Skeletal muscle tissue (tissue), 4 donors: ENCODE measurements around the gene IQGAP1. TPM values are rescaled to one million over a fixed set of nuclear protein-coding genes. Genes with fewer than 3 reads are reported as not detected.
"Not testable (repeated sequence)": the region's sequence is repeated elsewhere in the genome, so short reads cannot be mapped to it uniquely, and the experiment has no call there.

Experiments
- H3K27ac ChIP-seq: one replicate; pipeline ENCODE4 v1.7.0; 2013; ENCODE audit warnings: mild to moderate bottlenecking, low read depth, low read length, inconsistent platforms
- H3K27me3 ChIP-seq, 3 donors: one replicate each; pipeline ENCODE4 v1.7.0; 2013; ENCODE audit warnings: low read length in 3 of 3; ENCODE audit not compliant: control insufficient read depth in 3 of 3, insufficient read depth in 3 of 3
- H3K36me3 ChIP-seq, 3 donors: one replicate each; pipeline ENCODE4 v1.7.0; 2013; ENCODE audit warnings: low read length in 3 of 3; ENCODE audit not compliant: control insufficient read depth in 3 of 3, insufficient read depth in 3 of 3
- H3K4me1 ChIP-seq, 3 donors: one replicate each; pipeline ENCODE4 v1.7.0; 2013; ENCODE audit warnings: low read length in 3 of 3, mild to moderate bottlenecking in 3 of 3; ENCODE audit not compliant: control insufficient read depth in 3 of 3, insufficient read depth in 3 of 3
- H3K4me3 ChIP-seq, 3 donors: one replicate each; pipeline ENCODE4 v1.7.0; 2013; ENCODE audit warnings: low read length in 3 of 3
- H3K9ac ChIP-seq, 3 donors: one replicate each; pipeline ENCODE4 v1.7.0; 2013; ENCODE audit warnings: low read length in 3 of 3, mild to moderate bottlenecking in 3 of 3, moderate library complexity in 2 of 3, low read depth in 1 of 3
- H3K9me3 ChIP-seq, 3 donors: one replicate each; pipeline ENCODE4 v1.7.0; 2013; ENCODE audit warnings: low read length in 3 of 3; ENCODE audit not compliant: control insufficient read depth in 3 of 3
- total RNA-seq: library from RNA; depleted of rRNA; stranded (reverse); fragments of >200 nt; gene quantifications from one replicate; pipeline ENCODE4 v1.2.3, GENCODE V29; 2014
- donor health status: Osteomylitis.

IQGAP1 gene, protein sequence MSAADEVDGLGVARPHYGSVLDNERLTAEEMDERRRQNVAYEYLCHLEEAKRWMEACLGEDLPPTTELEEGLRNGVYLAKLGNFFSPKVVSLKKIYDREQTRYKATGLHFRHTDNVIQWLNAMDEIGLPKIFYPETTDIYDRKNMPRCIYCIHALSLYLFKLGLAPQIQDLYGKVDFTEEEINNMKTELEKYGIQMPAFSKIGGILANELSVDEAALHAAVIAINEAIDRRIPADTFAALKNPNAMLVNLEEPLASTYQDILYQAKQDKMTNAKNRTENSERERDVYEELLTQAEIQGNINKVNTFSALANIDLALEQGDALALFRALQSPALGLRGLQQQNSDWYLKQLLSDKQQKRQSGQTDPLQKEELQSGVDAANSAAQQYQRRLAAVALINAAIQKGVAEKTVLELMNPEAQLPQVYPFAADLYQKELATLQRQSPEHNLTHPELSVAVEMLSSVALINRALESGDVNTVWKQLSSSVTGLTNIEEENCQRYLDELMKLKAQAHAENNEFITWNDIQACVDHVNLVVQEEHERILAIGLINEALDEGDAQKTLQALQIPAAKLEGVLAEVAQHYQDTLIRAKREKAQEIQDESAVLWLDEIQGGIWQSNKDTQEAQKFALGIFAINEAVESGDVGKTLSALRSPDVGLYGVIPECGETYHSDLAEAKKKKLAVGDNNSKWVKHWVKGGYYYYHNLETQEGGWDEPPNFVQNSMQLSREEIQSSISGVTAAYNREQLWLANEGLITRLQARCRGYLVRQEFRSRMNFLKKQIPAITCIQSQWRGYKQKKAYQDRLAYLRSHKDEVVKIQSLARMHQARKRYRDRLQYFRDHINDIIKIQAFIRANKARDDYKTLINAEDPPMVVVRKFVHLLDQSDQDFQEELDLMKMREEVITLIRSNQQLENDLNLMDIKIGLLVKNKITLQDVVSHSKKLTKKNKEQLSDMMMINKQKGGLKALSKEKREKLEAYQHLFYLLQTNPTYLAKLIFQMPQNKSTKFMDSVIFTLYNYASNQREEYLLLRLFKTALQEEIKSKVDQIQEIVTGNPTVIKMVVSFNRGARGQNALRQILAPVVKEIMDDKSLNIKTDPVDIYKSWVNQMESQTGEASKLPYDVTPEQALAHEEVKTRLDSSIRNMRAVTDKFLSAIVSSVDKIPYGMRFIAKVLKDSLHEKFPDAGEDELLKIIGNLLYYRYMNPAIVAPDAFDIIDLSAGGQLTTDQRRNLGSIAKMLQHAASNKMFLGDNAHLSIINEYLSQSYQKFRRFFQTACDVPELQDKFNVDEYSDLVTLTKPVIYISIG (N-terminal part only)
- 104 TPM for total RNA-seq

DNA sequence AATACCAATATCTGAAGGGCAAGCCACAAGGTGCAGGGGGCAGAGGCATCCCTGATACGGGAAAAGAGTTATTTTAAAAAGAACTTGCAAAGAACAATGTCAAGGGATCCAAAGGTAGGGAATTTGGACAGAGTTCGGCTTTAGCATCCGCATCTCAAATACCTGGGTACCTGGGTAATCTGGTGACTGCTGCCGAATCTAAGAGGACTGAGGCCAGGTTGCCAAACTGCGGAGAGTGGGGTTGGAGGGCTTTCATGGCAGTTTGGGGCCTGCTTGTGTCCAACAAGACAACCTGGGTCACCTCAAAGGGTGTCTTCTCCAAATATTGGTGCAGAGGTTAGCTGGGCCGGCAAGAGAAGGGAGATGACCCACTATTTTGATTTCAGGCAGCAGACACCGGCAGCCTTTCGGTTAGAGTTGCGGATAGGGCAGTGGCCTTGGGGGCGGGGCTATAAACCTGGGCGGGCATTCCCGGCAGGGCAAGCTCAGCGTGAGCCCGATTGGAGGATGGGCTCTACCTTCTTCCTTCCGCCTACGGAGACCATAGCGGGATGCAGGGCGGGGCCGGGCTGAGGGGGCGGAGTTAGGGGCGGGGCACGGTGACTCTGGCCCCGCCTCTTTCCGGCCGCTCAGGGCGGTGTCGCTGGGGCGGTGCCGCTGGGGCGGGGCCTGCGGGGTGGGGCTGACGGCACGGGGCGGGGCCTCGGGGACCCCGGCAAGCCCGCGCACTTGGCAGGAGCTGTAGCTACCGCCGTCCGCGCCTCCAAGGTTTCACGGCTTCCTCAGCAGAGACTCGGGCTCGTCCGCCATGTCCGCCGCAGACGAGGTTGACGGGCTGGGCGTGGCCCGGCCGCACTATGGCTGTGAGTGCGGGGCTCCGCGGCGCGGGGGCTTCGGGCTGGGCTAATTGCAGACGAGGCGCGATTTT lies at the start of gene IQGAP1:
TSS of gene IQGAP1 (plus strand) at position 709 of the 928 bp plus-strand sequence. CDS start at position 809, 100 bp downstream.
- Histone ChIP-seq H3K9me3 (no peaks in the 10 kb centered on the region), H3K36me3 (peaks cover 0 to 14% (median 11%) of the 10 kb centered on the region in 3 donors), H3K27ac (peak within 1 kb of the TSS; percentile 91), H3K27me3 (no peaks in the 10 kb centered on the region), H3K9ac (peak within 1 kb of the TSS; percentile 91 to 96 (median 96)), H3K4me3 (peak within 1 kb of the TSS; percentile 86 to 94 (median 92)), H3K4me1 (peaks cover 28 to 37% (median 33%) of the 10 kb centered on the region in 3 donors)

DNA sequence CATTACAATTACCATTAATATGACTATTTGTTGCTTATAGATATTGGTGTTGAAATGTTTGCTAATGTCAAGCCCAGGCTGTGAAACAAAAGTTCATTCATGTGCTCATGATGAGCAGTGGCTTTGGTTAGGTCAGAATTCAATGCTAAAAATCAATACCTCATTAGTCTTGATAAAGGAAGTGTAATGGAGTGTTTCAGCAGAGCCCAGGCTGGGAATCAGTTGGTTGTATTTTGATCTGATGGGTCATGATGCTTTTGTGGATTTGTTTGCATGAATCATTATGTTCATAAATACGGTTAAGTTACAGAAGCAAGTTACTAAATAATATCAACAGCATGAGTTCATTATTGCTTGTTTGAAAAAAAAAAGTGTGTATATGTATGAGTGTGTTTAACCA lies 49.5 kb upstream of the IQGAP1 start:
- Histone ChIP-seq H3K4me1 (no peaks in the 10 kb centered on the region), H3K27me3 (no peaks in the 10 kb centered on the region), H3K9me3 (no peaks in the 10 kb centered on the region), H3K4me3 (no peak overlapping the region), H3K36me3 (no peaks in the 10 kb centered on the region), H3K27ac (no peak overlapping the region), H3K9ac (no peak overlapping the region)

DNA sequence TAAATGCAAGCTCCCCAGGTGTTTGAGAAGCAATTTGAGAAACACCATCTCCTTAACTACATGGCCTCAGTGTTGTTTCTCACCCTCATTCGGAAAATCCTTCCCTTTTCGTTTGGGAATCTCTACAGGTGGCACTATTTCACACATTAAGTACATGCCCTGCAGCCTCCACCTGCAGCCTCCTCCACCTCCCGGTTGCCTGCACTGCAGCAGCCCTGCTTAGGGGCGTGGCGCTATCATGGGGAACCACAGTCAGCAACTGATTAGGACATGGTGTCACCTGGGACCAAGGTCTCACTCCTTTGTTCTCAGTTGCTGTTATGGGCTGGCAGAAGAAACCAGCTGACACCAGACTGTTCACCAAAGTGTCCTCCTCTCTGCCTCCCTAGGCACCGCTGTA lies 47.7 kb upstream of the IQGAP1 start:
- no peak overlapping the region for H3K9ac ChIP-seq
- no peaks in the 10 kb centered on the region for H3K27me3 ChIP-seq
- no peaks in the 10 kb centered on the region for H3K36me3 ChIP-seq
- no peak overlapping the region for H3K4me3 ChIP-seq
- no peaks in the 10 kb centered on the region for H3K9me3 ChIP-seq
- H3K4me1 ChIP-seq, result no peaks in the 10 kb centered on the region
- no peak overlapping the region for H3K27ac ChIP-seq

DNA sequence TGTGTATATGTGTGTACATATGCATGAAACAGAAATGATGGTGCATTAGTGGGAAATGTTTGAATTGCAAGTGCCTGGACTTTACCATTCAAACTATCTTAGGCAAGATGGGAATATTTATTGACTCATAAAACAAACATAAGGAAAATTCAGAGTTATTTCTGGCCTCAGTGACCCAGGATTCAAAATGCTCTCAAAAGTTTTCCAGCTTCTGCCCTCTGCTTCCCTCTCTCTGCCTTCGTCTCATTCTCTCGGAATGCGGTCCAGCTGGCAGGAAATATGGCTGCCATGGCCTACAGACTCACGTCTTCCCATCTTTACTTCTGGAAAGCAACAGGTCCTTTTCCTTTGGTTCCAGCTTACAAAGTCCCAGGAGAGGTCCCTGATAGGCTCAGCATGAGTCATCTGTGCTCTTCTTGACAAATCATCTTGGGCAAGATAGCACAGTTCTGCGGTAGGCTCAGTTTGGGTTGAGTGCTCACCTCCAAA lies 44.7 kb upstream of the IQGAP1 start:
- H3K27me3 ChIP-seq, result no peaks in the 10 kb centered on the region
- no peak overlapping the region for H3K9ac ChIP-seq
- no peaks in the 10 kb centered on the region for H3K9me3 ChIP-seq
- H3K36me3 ChIP-seq, result no peaks in the 10 kb centered on the region
- H3K27ac ChIP-seq, result no peak overlapping the region
- H3K4me3 ChIP-seq, result no peak overlapping the region
- H3K4me1 ChIP-seq, result no peaks in the 10 kb centered on the region

DNA sequence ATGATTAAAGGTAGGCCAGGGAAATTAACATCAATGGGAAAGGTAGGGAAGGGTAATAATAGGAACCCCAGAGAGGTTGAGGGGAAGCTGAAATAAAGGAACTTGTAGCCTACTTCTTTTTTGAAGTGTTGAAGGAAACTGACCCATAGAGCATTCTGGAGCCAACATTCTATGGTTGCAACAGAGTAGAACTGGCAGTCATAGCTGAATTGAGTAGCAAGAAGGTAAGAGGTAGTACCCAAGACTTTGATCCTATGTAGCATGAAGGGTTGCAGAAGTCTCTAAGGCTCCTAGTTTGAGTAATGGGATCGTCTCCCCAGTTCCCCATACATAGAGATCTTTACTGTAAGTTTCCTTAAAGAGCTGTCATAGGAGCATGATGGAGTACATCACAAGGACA lies 43.4 kb upstream of the IQGAP1 start:
- Histone ChIP-seq H3K27ac (no peak overlapping the region), H3K9ac (no peak overlapping the region), H3K4me3 (no peak overlapping the region), H3K4me1 (no peaks in the 10 kb centered on the region), H3K36me3 (no peaks in the 10 kb centered on the region), H3K27me3 (no peaks in the 10 kb centered on the region), H3K9me3 (no peaks in the 10 kb centered on the region)

DNA sequence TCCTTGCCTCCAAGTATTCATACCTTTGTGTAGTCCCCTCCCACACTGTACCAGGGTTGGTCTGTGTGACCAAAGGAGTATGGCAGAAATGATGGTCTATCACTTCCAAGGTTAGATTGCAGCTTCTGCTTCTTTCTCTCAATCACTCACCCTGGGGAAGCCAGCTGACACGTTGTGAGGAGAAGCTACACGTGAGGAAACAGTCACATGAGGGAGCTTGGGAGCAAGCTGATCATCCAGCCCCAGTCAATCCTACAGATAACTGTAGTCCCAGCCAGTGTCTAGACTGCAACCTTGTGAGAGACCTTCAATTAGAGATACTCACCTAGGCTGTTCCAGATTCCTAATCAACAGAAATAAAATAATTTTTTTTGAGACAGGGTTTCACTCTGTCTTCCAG lies 42.2 kb upstream of the IQGAP1 start:
- H3K9me3 ChIP-seq, result no peaks in the 10 kb centered on the region
- no peak overlapping the region for H3K4me3 ChIP-seq
- no peaks in the 10 kb centered on the region for H3K4me1 ChIP-seq

DNA sequence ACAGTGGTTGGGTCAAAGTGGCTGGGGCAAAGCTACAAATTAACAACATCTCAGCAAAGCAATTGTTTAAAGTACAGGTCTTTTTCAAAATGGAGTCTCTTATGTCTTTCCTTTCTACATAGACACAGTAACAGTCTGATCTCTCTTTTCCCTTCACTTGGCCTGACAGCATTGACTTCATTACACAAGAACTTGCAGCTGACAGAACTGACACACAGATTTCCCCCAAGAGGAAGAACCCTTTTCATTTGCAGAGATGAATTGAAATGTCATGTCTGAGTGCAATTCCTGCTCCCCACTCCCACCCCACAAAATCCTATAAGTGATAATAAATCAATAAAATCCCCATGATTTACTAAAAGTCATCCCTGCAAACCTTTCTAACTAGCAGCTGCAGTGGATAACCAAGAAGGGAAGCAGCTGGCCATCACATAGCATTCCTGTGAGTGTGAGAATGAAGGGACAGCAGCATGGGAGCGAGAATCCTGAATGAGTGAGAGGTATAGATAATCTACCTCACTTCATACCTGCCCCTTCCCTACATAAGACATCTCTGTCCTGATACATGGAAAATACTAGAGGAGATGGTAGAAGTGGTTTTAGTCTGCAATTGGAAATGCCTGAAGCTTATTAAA lies 40.5 kb upstream of the IQGAP1 start:
- not testable (repeated sequence) for H3K27ac ChIP-seq, H3K9ac ChIP-seq, H3K36me3 ChIP-seq, H3K4me3 ChIP-seq, H3K9me3 ChIP-seq, H3K4me1 ChIP-seq, H3K27me3 ChIP-seq

More for the DNA sequence above, 42.2 kb upstream of the IQGAP1 start:
- Histone ChIP-seq H3K27me3 (no peaks in the 10 kb centered on the region), H3K27ac (no peak overlapping the region), H3K36me3 (no peaks in the 10 kb centered on the region), H3K9ac (no peak overlapping the region)

DNA sequence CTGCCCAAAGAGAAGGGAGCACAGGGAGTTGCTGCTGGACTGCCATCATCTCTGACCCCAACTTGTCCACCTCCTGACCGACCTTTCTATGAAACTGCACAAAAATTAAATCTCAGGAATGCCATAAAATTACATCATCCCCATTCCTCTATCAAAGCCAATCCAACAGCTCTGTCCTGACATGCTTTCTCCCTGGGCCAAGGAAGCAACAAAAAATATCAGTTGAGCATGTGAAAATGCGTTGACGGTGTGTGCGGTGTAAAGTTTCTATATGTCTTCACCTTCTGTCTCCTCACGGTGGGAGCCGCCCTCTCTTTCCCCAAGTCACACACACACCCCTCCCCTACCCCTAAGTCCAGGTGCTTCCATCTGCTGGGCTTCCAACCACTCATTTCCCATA lies 39.6 kb upstream of the IQGAP1 start:
- Histone ChIP-seq H3K9ac (no peak overlapping the region), H3K4me3 (no peak overlapping the region), H3K27me3 (no peaks in the 10 kb centered on the region), H3K9me3 (no peaks in the 10 kb centered on the region), H3K4me1 (peaks cover 3 to 9% (median 8%) of the 10 kb centered on the region in 3 donors), H3K27ac (no peak overlapping the region), H3K36me3 (no peaks in the 10 kb centered on the region)
